OCI-LY1 (cell line): Measurements from ENCODE around the gene BTBD16.

Source experiments
- EZH2 ChIP-seq: fragments of 200-600 bp; sonication (generic), shearing (Covaris generic); IDR thresholded peaks from 2 replicates; pipeline ENCODE4 v1.8.0; 2017; ENCODE audit warnings: borderline replicate concordance, mixed run types, mild to moderate bottlenecking, antibody characterized with exemption, low read length, moderate library complexity, mixed read lengths
- TF ChIP-seq, protein P1 (sequence below): fragments of 200-600 bp; sonication (generic), shearing (Covaris generic); IDR thresholded peaks from 2 replicates; pipeline ENCODE4 v1.5.1; 2017; ENCODE audit warnings: mild to moderate bottlenecking, antibody characterized with exemption, low read length, moderate library complexity, mixed read lengths

DNA sequence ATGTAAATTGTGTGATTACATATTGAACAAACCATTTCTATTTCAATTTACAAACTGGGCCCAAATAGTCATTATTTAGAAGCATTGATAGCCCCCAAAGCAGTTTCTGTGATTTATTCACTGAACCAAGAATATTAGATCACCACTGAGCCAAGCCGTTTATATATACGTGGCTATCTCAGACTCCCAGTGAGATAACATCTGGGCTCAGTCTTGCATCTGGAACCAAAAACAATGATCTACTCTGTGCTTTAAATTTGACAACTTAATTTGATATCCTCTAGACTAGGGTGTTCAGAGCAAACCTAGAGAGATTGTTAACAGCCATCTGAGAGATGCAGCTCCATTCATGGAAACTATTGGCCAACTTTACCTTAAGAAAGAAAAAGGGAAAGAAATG is 41.4 kb upstream of the BTBD16 start:
- TF ChIP-seq, protein P1, sequence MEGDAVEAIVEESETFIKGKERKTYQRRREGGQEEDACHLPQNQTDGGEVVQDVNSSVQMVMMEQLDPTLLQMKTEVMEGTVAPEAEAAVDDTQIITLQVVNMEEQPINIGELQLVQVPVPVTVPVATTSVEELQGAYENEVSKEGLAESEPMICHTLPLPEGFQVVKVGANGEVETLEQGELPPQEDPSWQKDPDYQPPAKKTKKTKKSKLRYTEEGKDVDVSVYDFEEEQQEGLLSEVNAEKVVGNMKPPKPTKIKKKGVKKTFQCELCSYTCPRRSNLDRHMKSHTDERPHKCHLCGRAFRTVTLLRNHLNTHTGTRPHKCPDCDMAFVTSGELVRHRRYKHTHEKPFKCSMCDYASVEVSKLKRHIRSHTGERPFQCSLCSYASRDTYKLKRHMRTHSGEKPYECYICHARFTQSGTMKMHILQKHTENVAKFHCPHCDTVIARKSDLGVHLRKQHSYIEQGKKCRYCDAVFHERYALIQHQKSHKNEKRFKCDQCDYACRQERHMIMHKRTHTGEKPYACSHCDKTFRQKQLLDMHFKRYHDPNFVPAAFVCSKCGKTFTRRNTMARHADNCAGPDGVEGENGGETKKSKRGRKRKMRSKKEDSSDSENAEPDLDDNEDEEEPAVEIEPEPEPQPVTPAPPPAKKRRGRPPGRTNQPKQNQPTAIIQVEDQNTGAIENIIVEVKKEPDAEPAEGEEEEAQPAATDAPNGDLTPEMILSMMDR: no peak
- TF ChIP-seq EZH2: no peak
